Spinal cord (tissue), 10 donors: Measurements from ENCODE around the gene MEST. TPM values are rescaled to one million over a fixed set of nuclear protein-coding genes. Genes with fewer than 3 reads are reported as not detected.

ENCODE experiments used
- DNase-seq, 6 donors: peaks; one replicate each; pipeline versions ENCODE4 v3.0.0 to v3.0.0-alpha.2; 2013 to 2015; ENCODE audit warnings: low spot score in 6 of 6, low read depth in 4 of 6
- H3K27ac ChIP-seq: one replicate; pipeline ENCODE4 v1.5.1; 2013; ENCODE audit warnings: low read depth, low read length, control low read depth
- H3K27me3 ChIP-seq: one replicate; pipeline ENCODE4 v1.6.1; 2013; ENCODE audit warnings: low read length; ENCODE audit not compliant: control insufficient read depth, insufficient read depth
- H3K36me3 ChIP-seq: one replicate; pipeline ENCODE4 v1.6.1; 2013; ENCODE audit warnings: low read length; ENCODE audit not compliant: control insufficient read depth, insufficient read depth
- H3K4me1 ChIP-seq: one replicate; pipeline ENCODE4 v1.6.1; 2013; ENCODE audit warnings: low read length; ENCODE audit not compliant: control insufficient read depth, insufficient read depth
- H3K4me3 ChIP-seq: one replicate; pipeline ENCODE4 v1.5.1; 2013; ENCODE audit warnings: low read depth, low read length, control low read depth
- H3K9me3 ChIP-seq: one replicate; pipeline ENCODE4 v1.6.1; 2013; ENCODE audit warnings: low read length; ENCODE audit not compliant: control insufficient read depth, insufficient read depth
- WGBS: methylation state at CpG from one replicate; pipeline ENCODE4 v1.1.5; 2013; ENCODE audit warnings: missing lambda C conversion rate; ENCODE audit not compliant: insufficient coverage; 5-methylcytosine and 5-hydroxymethylcytosine counted together
- polyA plus RNA-seq, 2 donors: library from polyadenylated mRNA; unstranded; fragments of 120-200 nt; gene quantifications; one replicate each; pipeline ENCODE4 v1.2.1, GENCODE V29; 2013; ENCODE audit not compliant: insufficient read length in 2 of 2
- total RNA-seq, 2 donors: library from RNA; depleted of rRNA in 1 of 2; stranded (reverse); fragments of 120-200 nt in 1 of 2; fragments of >200 nt in 1 of 2; gene quantifications; one replicate each; pipeline versions ENCODE4 v1.2.3 to v1.2.4, GENCODE V29; 2013 to 2014
- donor health status: healthy.

Gene MEST
- total and polyA plus RNA-seq, 4 donors = 186 to 316 (median 238) TPM

DNA sequence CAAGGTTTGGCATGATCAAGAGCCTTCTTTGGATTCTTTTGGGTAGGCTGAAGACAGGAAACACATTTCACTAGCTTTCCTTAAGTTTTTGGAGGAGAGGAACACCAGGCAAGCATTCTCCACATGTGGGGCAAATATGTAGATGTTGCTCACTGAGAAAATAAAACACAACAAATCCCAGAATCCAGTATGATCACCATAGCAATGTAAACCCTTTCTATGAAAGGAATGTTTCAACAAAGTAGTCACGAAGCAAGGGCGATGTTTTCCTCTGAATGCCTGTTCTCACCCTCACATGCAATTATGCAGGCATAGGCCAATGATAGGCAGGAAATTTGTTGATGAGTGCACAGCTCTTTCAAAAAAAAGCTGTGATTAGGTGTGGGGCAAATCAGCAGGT is 30.6 kb upstream of the MEST start:
- H3K36me3 ChIP-seq = no peaks in the 10 kb centered on the region
- no peak overlapping the region for H3K4me3 ChIP-seq
- peaks cover 6% of the 10 kb centered on the region for H3K9me3 ChIP-seq
- DNase-seq = no peak
- no peaks in the 10 kb centered on the region for H3K27me3 ChIP-seq
- WGBS = no CpG with 5 or more reads among the region's 2 CpGs
- no peaks in the 10 kb centered on the region for H3K4me1 ChIP-seq
- H3K27ac ChIP-seq = no peak overlapping the region

DNA sequence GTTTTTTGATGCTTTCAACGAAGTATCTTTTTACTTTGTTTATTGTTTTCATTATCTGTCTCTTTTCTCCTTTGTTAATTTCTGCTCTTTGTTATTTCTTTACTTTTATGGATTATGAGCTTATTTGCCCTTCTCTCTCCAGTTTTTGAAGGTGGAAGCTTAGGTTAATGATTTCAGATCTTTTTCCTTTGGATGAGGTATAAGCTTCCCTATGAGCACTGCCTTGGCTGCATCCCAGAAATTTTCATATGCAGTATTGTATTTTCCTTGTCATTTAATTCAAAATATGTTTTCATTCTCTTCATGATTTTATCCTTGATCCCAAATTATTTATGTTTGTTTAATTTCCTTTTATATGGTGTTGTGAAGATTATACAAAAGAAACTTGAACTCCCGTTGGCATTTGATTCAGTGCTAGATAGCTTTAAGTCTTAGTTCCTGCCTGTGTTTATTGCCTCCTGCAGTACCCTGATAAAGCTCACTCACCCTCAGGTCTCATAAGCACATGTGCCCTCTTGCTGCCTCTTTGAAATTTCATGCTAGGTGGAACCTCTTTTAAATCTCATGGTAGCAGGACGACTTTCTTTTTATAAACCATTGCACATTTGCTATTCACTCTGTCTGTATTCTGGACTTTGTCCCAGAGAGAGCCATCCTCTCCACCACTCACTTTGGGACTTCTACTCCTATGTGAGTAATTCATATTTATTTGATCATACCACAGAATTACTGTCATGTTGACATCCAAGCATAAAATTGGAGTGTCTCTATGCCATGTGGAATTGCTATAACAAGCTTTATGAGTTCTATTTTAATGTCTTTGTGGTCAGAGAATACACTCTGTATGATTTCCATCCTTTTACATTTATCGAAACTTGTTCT is 28.1 kb upstream of the MEST start:
- no peak overlapping the region for H3K4me3 ChIP-seq
- no peak for DNase-seq

DNA sequence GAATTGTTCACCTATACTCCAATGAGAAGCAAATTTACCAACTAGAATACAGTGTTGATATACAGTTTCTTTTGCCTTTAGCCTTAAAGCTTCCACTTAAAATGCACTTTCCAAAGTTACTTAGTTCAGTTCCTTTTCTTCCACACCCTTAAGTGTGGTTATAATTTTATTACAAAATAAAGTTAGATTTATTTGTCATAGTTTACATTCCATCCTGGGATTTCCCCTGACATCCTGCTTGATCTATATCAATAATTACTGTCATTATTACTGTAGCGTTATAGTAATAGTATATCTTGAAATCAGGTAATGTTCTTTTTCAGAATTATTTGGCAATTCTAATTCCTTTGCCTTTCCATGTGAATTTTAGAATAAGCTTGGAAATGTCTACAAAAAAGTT is 23.3 kb upstream of the MEST start:
- Histone ChIP-seq H3K27ac (no peak overlapping the region), H3K9me3 (no peaks in the 10 kb centered on the region), H3K36me3 (no peaks in the 10 kb centered on the region), H3K4me3 (no peak overlapping the region), H3K4me1 (no peaks in the 10 kb centered on the region), H3K27me3 (no peaks in the 10 kb centered on the region)
- DNase-seq = no peak
- no CpG with 5 or more reads among the region's 1 CpG for WGBS

More for the DNA sequence above, 28.1 kb upstream of the MEST start:
- H3K4me1 ChIP-seq = no peaks in the 10 kb centered on the region
- no peaks in the 10 kb centered on the region for H3K27me3 ChIP-seq
- 67% methylated on average over 1 of the region's 4 CpGs for whole genome bisulfite sequencing
- no peak overlapping the region for H3K27ac ChIP-seq
- H3K9me3 ChIP-seq = peaks cover 4% of the 10 kb centered on the region
- no peaks in the 10 kb centered on the region for H3K36me3 ChIP-seq

DNA sequence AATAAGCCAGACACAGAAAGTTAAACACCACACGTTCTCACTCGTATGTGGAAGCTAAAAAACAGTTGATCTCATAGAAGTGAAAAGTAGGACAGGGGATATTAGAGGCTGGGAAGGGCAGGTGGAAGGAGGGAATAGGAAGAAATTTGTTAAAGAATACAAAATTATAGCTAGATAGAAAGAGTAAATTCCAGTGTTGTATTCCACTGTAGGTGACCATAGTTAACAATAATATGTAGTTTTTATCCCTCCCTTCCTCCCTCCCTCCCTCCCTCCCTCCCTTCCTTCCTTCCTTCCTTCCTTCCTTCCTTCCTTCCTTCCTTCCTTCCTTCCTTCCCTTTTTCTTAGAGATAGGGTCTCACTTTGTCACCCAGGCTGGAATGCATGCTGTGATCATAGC is 19.9 kb upstream of the MEST start:
- Histone ChIP-seq H3K4me3 (no peak overlapping the region), H3K27ac (no peak overlapping the region), H3K9me3 (no peaks in the 10 kb centered on the region), H3K27me3 (no peaks in the 10 kb centered on the region), H3K4me1 (peaks cover 5% of the 10 kb centered on the region), H3K36me3 (no peaks in the 10 kb centered on the region)
- DNase-seq = no peak
- no CpG with 5 or more reads among the region's 2 CpGs for WGBS

DNA sequence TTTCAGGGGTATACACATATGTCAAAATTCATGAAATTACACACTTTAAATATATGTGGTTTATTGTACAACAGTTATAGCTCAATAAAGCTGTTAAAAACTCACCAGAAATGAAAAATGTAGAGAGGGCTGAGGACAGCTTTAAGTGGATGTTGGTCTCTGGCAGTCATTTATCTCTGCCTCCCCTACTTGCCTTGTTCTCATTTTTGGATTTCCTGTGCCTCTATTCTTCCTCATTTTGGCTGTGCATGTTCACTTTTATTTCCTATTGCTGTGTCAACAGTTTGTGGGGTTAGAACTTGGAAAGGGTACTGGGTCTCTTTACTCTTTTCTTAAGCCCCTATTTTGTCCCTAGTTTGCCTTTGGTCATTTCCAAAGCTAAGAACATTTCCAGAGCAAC is 18.6 kb upstream of the MEST start:
- no peak for DNase-seq
- H3K27ac ChIP-seq = no peak overlapping the region

DNA sequence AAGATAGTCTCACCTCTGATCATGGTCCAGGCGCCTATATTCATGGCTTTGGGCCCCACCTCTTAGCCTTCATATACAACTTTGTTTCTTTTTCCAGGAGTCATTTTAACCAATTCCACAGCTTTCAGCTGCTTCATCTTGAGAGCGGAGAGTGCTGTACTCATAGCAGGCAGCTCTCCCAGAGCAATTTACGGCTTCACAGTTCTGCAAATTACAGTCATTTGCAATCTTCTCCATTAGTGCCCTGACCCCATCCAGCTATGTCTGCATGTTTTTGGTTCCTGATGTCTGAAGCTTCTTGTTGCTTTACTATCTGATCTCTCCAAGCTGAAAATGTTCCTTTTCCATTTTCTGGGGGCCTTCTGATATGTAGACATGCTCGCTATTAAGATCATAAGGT is 18.0 kb upstream of the MEST start:
- Histone ChIP-seq H3K27ac (no peak overlapping the region), H3K9me3 (peaks cover 4% of the 10 kb centered on the region)

More for the DNA sequence above, 18.6 kb upstream of the MEST start:
- H3K9me3 ChIP-seq = peaks cover 1% of the 10 kb centered on the region
- no peaks in the 10 kb centered on the region for H3K36me3 ChIP-seq
- no peaks in the 10 kb centered on the region for H3K27me3 ChIP-seq
- no peak overlapping the region for H3K4me3 ChIP-seq
- peaks cover 5% of the 10 kb centered on the region for H3K4me1 ChIP-seq

DNA sequence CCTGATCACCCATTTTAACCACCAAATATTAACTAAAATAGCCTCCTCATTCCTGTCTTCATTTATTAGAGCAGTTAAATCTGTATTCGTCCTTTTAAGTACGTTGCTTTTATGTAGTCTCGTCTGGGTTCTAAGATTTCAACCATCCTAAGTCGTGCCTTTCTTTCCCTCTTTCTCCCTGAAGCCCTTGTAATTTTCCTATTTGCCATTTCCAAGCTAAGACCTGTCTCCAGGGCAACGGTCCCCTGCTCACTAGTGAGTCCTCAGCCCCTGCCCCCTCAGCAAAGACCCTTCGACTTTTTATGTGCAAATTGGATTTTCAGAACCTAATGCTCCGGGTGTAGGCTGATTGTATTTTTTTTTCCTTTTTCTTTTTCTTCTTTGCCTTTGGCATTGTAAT is 16.1 kb upstream of the MEST start:
- 24% methylated on average over 2 of the region's 7 CpGs for WGBS
- no peaks in the 10 kb centered on the region for H3K27me3 ChIP-seq
- no peak overlapping the region for H3K27ac ChIP-seq
- no peak overlapping the region for H3K4me3 ChIP-seq
- peak in 2 of 6 donors; percentile 44 to 64 for DNase-seq
- peaks cover 5% of the 10 kb centered on the region for H3K4me1 ChIP-seq
- peaks cover 4% of the 10 kb centered on the region for H3K9me3 ChIP-seq
- no peaks in the 10 kb centered on the region for H3K36me3 ChIP-seq

More for the DNA sequence above, 18.0 kb upstream of the MEST start:
- Histone ChIP-seq H3K4me3 (no peak overlapping the region), H3K36me3 (no peaks in the 10 kb centered on the region), H3K4me1 (peaks cover 5% of the 10 kb centered on the region), H3K27me3 (no peaks in the 10 kb centered on the region)
- WGBS = 66% methylated on average over 3 of the region's 4 CpGs
- DNase-seq = peak in 2 of 6 donors; percentile 22 to 60

DNA sequence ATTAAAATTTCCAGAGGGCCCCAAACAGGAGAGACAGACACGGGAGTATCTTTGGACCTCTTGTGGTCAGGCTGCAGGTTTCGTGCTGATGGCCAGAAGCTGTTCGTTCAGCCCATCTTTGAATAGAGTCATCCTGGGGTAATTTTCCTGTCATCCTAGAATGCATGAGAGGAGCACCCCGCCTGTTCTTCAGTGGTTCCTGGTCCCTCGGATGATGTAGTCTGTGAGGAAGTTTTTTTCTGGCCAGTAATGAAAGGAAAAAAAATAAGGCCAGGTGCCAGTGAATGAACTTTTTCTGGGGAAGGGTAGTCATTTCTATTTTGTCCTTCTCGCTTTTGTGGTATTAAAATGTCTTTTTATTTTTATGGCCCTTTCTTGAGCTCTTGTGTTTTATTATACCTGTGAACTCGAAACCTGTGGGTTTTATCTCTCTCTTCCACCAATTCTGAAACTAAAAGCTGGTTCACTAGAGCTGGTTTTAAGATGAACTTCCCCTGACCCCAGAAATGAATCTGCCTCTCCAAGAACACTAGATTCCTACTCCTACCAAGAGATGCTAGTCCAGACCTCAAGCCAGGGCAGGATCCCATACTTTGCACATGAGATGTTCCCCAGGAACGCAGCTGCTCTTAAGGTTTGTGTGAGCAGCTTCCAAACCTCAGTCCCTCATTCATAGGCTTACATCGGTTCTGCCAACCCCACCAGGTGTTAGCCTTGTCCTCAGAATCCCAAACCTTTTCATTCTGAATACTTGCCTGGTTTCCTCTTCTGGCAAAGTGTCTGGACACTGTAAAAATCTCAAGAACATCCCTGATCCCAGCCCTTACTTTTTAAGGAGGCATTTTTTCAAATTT is 15.4 kb upstream of the MEST start:
- H3K27ac ChIP-seq = no peak overlapping the region
- peaks cover 5% of the 10 kb centered on the region for H3K4me1 ChIP-seq
- 65% methylated on average over 7 of the region's 9 CpGs for WGBS
- no peaks in the 10 kb centered on the region for H3K27me3 ChIP-seq
- no peak overlapping the region for H3K4me3 ChIP-seq
- H3K9me3 ChIP-seq = peaks cover 4% of the 10 kb centered on the region
- no peaks in the 10 kb centered on the region for H3K36me3 ChIP-seq
- peak in 1 of 6 donors; percentile 17 for DNase-seq

DNA sequence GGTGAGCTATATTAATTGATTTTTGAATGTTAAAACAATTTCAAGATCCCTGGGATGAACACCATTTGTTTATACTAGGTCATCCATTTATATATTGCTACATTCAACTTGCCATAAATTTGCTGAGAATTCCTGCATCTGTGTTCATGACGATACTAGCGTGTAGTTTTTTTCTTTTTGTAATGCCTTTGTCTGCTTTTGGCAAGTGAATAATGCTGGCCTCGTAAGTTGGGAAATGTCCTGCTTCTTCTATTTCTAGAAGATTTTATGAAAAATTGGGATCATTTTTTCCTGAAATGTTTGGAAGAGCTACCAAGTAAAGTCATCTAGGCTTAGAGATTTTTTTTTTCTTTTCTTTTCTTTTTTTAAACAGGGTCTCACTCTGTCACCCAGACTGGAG is 12.9 kb upstream of the MEST start:
- no peak overlapping the region for H3K27ac ChIP-seq

More for the DNA sequence above, 12.9 kb upstream of the MEST start:
- Histone ChIP-seq H3K4me1 (peaks cover 5% of the 10 kb centered on the region), H3K27me3 (no peaks in the 10 kb centered on the region), H3K36me3 (no peaks in the 10 kb centered on the region), H3K9me3 (peaks cover 4% of the 10 kb centered on the region), H3K4me3 (no peak overlapping the region)
- DNase-seq = no peak
- no CpG with 5 or more reads among the region's 3 CpGs for WGBS
